AG09309 (cell line): ENCODE results near the gene MORN5.

Experiments used
- DNase-seq: peaks from one replicate; pipeline ENCODE4 v3.0.0-alpha.2; 2010; ENCODE audit warnings: low read depth
- H3K4me3 ChIP-seq: 2 replicates; pipeline ENCODE4 v1.5.1; 2011; ENCODE audit warnings: mild to moderate bottlenecking, low read depth, low read length, moderate library complexity; ENCODE audit not compliant: control insufficient read depth
- TF ChIP-seq, protein P1 (sequence below): IDR thresholded peaks from 2 replicates; pipeline ENCODE4 v1.5.1; 2011; ENCODE audit warnings: mild to moderate bottlenecking, low read depth, low read length, inconsistent platforms; ENCODE audit not compliant: insufficient read depth, control insufficient read depth; ENCODE audit errors: missing control alignments

The MORN5 gene

DNA sequence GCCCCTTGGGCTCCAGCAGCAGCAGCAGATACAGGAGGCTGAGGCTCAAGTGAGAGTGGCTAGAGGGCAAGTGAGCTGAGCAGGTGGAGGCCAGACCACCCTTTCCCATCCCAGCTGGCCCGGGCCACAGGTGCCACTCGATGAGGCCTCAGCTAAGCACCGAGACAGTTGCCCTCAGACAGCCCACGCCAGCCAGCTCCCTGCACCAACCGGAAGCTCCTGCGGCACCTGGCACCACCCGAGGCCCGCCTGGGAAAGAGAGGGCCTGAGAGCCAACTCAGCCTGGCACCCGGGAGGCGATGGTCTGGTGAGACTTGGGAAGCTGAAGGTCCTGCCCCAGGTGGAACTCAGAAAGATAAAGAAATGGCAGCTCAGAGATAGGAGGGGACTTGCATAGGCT, 38.3 kb upstream of the MORN5 start:
- TF ChIP-seq, protein P1, sequence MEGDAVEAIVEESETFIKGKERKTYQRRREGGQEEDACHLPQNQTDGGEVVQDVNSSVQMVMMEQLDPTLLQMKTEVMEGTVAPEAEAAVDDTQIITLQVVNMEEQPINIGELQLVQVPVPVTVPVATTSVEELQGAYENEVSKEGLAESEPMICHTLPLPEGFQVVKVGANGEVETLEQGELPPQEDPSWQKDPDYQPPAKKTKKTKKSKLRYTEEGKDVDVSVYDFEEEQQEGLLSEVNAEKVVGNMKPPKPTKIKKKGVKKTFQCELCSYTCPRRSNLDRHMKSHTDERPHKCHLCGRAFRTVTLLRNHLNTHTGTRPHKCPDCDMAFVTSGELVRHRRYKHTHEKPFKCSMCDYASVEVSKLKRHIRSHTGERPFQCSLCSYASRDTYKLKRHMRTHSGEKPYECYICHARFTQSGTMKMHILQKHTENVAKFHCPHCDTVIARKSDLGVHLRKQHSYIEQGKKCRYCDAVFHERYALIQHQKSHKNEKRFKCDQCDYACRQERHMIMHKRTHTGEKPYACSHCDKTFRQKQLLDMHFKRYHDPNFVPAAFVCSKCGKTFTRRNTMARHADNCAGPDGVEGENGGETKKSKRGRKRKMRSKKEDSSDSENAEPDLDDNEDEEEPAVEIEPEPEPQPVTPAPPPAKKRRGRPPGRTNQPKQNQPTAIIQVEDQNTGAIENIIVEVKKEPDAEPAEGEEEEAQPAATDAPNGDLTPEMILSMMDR = no peak
- H3K4me3 ChIP-seq = no peak overlapping the region
- no peak for DNase-seq

GRCh38 chr9:122121931-122122330, 37.8 kb upstream of the MORN5 start:
- no peak for DNase-seq
- TF ChIP-seq, protein P1 = no peak

GRCh38 chr9:122122468-122122867, 37.2 kb upstream of the MORN5 start:
- no peak overlapping the region for H3K4me3 ChIP-seq
- DNase-seq = no peak
- TF ChIP-seq, protein P1 = no peak

More at GRCh38 chr9:122121931-122122330, 37.8 kb upstream of the MORN5 start:
- H3K4me3 ChIP-seq = no peak overlapping the region

DNA sequence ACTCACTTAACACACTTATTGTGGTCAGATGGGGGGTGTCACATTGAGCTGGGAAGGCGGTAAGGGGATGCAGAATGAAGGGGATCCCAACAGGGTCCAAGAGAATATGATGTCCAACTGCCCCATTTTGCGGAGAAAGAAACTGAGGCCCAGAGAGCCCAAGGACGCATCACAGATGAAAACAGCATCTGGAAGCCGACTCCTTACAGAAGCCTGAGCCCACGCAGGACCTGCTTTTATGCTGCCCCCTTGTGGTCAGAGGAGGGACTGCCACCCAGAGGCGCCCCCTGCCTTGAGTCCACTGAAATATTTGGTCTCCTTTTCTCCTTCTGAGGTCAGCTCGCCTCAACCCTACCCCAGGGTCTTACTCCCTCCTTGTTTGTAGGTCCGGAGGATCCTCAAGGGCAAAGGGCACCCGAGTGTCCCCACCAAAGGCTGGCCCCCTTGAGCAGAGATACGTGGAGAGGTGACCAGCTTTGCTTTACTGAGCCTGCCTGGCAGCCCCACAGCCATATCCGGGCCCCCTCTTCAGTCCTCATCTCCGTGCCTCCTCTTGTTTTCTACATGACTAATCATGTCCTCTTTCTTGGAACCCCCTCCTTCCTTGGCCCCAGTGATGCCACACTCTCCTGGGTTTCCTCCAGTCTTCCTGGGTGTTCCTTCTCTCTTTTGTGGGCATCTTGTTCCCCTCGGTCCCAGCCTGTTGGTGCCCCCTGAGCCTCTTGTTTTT, 36.6 kb upstream of the MORN5 start:
- peak; percentile 16 for DNase-seq
- TF ChIP-seq, protein P1 = peak; percentile 99
- H3K4me3 ChIP-seq = no peak overlapping the region

GRCh38 chr9:122124048-122124447, 35.7 kb upstream of the MORN5 start:
- H3K4me3 ChIP-seq = no peak overlapping the region
- TF ChIP-seq, protein P1 = no peak
- no peak for DNase-seq

- no peak for DNase-seq
These were observed 35.2 kb upstream of the MORN5 start for GRCh38 chr9:122124528-122124927.

More at GRCh38 chr9:122124528-122124927, 35.2 kb upstream of the MORN5 start:
- H3K4me3 ChIP-seq = no peak overlapping the region
- TF ChIP-seq, protein P1 = no peak
